Measurements from ENCODE around the gene TRAF3IP1. TPM values are rescaled to one million over a fixed set of nuclear protein-coding genes. Genes with fewer than 3 reads are reported as not detected.

TRAF3IP1 gene
- total and polyA plus RNA-seq, 2 of the 13 experiments (the other 11 are each of a cell fraction or from before 2014, with no cell fraction given), result 4.1 to 12.9 TPM

DNA sequence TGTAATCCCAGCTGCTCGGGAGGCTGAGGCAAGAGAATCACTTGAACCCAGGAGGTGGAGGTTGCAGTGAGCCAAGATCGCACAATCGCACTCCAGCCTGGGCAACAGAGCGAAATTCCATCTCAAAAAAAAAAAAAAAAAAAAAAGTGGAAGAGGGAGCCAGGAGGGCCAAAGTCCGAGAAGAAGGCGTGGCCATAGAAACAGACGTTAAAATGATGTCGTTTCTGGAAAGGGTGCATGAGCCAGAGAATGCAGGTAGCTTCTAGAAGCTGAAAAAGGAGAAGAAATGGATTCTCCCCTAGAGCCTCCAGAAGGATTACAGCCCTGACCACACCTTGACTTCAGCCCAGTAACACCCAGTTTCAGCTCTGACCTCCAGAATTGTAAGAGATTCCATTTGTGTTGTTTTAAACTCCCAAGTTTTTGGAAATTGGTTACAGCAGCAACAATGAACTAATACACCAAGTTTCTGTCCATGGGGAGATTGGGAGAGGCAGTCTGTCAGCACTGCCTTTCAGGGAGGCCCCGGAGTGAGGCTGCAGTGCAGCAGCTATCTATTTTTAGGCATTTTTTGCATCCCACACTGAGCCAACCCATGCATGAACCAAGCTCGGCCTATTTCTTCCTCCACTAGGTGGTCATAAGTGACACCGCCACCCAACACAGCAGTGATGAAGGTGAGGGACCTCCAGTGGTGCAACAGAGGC, 14.2 kb upstream of the TRAF3IP1 start:
- H4K20me1 ChIP-seq (ENCODE audit: insufficient read depth, low read length), result no peaks in the 10 kb centered on the region
- H3K4me2 ChIP-seq (ENCODE audit: low read depth, low read length), result peak overlapping the region; percentile 60
- peaks cover 1 to 8% of the 10 kb centered on the region in 2 experiments; a peak in 3 of 5 replicates for H3K27me3 ChIP-seq (ENCODE audit: control insufficient read depth in 1 of 2, insufficient read depth in 2 of 2, low read length in 2 of 2)
- FAIRE-seq (no peak), DNase-seq (ENCODE audit: low spot score) (no peak), ATAC-seq (peak; percentile 33)
- ChIA-PET POLR2A (interaction anchor here (1.0 to 2.5 kb wide), 3 partner anchors 9 to 17 kb away, joined by 3 to 15 read pairs (median 9); partner anchors contain the start of gene PER2), CTCF (ENCODE audit: low intra/inter-chr PET ratio, low total read pairs) (interaction anchor here (1.4 to 3.4 kb wide), 2 partner anchors 17 to 50 kb away, joined by 3 to 23 read pairs; no protein-coding TSS in a partner anchor)
- no peaks in the 10 kb centered on the region for H3K79me2 ChIP-seq (ENCODE audit: insufficient read depth, low read length)
- peaks cover 24% of the 10 kb centered on the region for H3K4me1 ChIP-seq (ENCODE audit: insufficient read depth, low read length)
- BruUV-seq (replicated peaks), result no TSS peak
- no peaks in the 10 kb centered on the region for H3K9me3 ChIP-seq (ENCODE audit: low read length)
- no peak overlapping the region for H3K27ac ChIP-seq (ENCODE audit: extremely low read length, insufficient read depth, low read length)
- H3K4me3 ChIP-seq (replicated peaks in 1 of 3; ENCODE audit: insufficient read depth in 1 of 3, low read depth in 2 of 3, low read length in 3 of 3), result peak overlapping the region in 1 of 3 experiments; percentile 22; a peak in 1 of 6 replicates
- no peaks in the 10 kb centered on the region for H3K36me3 ChIP-seq (replicated peaks in 1 of 2; ENCODE audit: control insufficient read depth in 1 of 2, insufficient read depth in 2 of 2, low read length in 2 of 2)
- H2AFZ ChIP-seq (ENCODE audit: low read length), result no peak overlapping the region
- 14% methylated on average over 11 of the region's 11 CpGs for WGBS (ENCODE audit: low lambda C conversion rate)
- intact Hi-C loops (cut with micrococcal nuclease; ENCODE audit: unreplicated experiment) (loop anchor here (1.0 kb wide), 2 partner anchors 43 to 50 kb away; no protein-coding TSS in a partner anchor), in situ Hi-C loops (cut with HindIII; ENCODE audit: extremely low pct_ligation_motif_present, low pct_unique_long_range_greater_than_20kb) (no loop called here)
- H3K9ac ChIP-seq (ENCODE audit: insufficient read depth, low read depth, low read length), result no peak overlapping the region
- TF ChIP-seq JUN (CRISPR knock-in tag; IDR thresholded peaks at IDR 0.05) (no peak), SALL1 (CRISPR knock-in tag; IDR thresholded peaks at IDR 0.05) (no peak), ZNF12 (CRISPR knock-in tag; IDR thresholded peaks at IDR 0.05) (peak; percentile 59), HNF4G (IDR thresholded peaks at IDR 0.05; ENCODE audit: borderline replicate concordance, low read depth, low read length) (0 out of 2 replicates have a peak, but pooled peaks have one; percentile 14), HNF4G (CRISPR knock-in tag; IDR thresholded peaks at IDR 0.05; ENCODE audit: borderline replicate concordance, low read depth) (no peak), SOX6 (IDR thresholded peaks at IDR 0.05) (no peak), SOX6 (CRISPR knock-in tag; IDR thresholded peaks at IDR 0.05) (0 out of 2 replicates have a peak, but pooled peaks have one; percentile 22), ZNF224 (CRISPR knock-in tag; IDR thresholded peaks at IDR 0.05) (no peak), NCOR1 (IDR thresholded peaks at IDR 0.05; ENCODE audit: borderline replicate concordance, low read length) (peak; percentile 43; the same call in 1 of the 2 replicates)
- TF ChIP-seq, protein P1, sequence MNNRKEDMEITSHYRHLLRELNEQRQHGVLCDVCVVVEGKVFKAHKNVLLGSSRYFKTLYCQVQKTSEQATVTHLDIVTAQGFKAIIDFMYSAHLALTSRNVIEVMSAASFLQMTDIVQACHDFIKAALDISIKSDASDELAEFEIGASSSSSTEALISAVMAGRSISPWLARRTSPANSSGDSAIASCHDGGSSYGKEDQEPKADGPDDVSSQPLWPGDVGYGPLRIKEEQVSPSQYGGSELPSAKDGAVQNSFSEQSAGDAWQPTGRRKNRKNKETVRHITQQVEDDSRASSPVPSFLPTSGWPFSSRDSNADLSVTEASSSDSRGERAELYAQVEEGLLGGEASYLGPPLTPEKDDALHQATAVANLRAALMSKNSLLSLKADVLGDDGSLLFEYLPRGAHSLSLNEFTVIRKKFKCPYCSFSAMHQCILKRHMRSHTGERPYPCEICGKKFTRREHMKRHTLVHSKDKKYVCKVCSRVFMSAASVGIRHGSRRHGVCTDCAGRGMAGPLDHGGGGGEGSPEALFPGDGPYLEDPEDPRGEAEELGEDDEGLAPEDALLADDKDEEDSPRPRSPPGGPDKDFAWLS (CRISPR knock-in tag; IDR thresholded peaks at IDR 0.05; ENCODE audit: borderline replicate concordance), result no peak
- TF ChIP-seq, protein P2, sequence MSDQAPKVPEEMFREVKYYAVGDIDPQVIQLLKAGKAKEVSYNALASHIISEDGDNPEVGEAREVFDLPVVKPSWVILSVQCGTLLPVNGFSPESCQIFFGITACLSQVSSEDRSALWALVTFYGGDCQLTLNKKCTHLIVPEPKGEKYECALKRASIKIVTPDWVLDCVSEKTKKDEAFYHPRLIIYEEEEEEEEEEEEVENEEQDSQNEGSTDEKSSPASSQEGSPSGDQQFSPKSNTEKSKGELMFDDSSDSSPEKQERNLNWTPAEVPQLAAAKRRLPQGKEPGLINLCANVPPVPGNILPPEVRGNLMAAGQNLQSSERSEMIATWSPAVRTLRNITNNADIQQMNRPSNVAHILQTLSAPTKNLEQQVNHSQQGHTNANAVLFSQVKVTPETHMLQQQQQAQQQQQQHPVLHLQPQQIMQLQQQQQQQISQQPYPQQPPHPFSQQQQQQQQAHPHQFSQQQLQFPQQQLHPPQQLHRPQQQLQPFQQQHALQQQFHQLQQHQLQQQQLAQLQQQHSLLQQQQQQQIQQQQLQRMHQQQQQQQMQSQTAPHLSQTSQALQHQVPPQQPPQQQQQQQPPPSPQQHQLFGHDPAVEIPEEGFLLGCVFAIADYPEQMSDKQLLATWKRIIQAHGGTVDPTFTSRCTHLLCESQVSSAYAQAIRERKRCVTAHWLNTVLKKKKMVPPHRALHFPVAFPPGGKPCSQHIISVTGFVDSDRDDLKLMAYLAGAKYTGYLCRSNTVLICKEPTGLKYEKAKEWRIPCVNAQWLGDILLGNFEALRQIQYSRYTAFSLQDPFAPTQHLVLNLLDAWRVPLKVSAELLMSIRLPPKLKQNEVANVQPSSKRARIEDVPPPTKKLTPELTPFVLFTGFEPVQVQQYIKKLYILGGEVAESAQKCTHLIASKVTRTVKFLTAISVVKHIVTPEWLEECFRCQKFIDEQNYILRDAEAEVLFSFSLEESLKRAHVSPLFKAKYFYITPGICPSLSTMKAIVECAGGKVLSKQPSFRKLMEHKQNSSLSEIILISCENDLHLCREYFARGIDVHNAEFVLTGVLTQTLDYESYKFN (CRISPR knock-in tag; conservative IDR thresholded peaks at IDR 0.05), result 0 out of 2 replicates have a peak, but pooled peaks have one; percentile 19
- TF ChIP-seq, protein P3, sequence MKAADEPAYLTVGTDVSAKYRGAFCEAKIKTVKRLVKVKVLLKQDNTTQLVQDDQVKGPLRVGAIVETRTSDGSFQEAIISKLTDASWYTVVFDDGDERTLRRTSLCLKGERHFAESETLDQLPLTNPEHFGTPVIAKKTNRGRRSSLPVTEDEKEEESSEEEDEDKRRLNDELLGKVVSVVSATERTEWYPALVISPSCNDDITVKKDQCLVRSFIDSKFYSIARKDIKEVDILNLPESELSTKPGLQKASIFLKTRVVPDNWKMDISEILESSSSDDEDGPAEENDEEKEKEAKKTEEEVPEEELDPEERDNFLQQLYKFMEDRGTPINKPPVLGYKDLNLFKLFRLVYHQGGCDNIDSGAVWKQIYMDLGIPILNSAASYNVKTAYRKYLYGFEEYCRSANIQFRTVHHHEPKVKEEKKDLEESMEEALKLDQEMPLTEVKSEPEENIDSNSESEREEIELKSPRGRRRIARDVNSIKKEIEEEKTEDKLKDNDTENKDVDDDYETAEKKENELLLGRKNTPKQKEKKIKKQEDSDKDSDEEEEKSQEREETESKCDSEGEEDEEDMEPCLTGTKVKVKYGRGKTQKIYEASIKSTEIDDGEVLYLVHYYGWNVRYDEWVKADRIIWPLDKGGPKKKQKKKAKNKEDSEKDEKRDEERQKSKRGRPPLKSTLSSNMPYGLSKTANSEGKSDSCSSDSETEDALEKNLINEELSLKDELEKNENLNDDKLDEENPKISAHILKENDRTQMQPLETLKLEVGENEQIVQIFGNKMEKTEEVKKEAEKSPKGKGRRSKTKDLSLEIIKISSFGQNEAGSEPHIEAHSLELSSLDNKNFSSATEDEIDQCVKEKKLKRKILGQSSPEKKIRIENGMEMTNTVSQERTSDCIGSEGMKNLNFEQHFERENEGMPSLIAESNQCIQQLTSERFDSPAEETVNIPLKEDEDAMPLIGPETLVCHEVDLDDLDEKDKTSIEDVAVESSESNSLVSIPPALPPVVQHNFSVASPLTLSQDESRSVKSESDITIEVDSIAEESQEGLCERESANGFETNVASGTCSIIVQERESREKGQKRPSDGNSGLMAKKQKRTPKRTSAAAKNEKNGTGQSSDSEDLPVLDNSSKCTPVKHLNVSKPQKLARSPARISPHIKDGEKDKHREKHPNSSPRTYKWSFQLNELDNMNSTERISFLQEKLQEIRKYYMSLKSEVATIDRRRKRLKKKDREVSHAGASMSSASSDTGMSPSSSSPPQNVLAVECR (CRISPR knock-in tag; IDR thresholded peaks at IDR 0.05; ENCODE audit: borderline replicate concordance), result 0 out of 2 replicates have a peak, but pooled peaks have one; percentile 23
